Endothelial cell of umbilical vein (primary cell): ENCODE results near the gene C19orf73. TPM values are rescaled to one million over a fixed set of nuclear protein-coding genes. Genes with fewer than 3 reads are reported as not detected.

Experiments
- BruUV-seq: library from RNA; stranded (reverse); fragments of 400-500 nt; replicated peaks from 2 replicates; lab custom pipeline; 2021; lab: Mats Ljungman, UMichigan
- CTCF ChIA-PET: fragments of 300-600, 350-600 bp; sonication (Branson Sonifier 250); formaldehyde crosslinking; loops from one replicate; lab custom pipeline; 2021; ENCODE audit warnings: antibody characterized with exemption, inconsistent platforms; lab: Charles Lee
- POLR2A ChIA-PET: fragments of 300-600, 350-600 bp; sonication (Branson Sonifier 250); formaldehyde crosslinking; loops from one replicate; lab custom pipeline; 2021; ENCODE audit warnings: antibody characterized with exemption, inconsistent platforms; lab: Charles Lee
- DNase-seq: peaks from one replicate; pipeline ENCODE4 v3.0.0-alpha.2; 2011; ENCODE audit warnings: low read depth, low spot score
- FAIRE-seq: peaks from 2 replicates; lab custom pipeline; 2011; peaks lifted over from hg19 to GRCh38; lab: Jason Lieb, UNC
- H2AFZ ChIP-seq: 2 replicates; pipeline ENCODE4 v1.6.0; 2012; ENCODE audit warnings: low read depth, low read length, control low read depth, inconsistent platforms
- H3K27ac ChIP-seq: 2 replicates; pipeline ENCODE4 v1.5.1; 2011; ENCODE audit warnings: low read depth, mild to moderate bottlenecking, control low read depth, low read length, moderate library complexity; ENCODE audit not compliant: insufficient read depth
- H3K27me3 ChIP-seq, 2 experiments: 2 replicates each; pipeline versions ENCODE4 v1.6.0 to v1.6.1; 2011; ENCODE audit warnings: low read length in 2 of 2, mixed read lengths in 1 of 2; ENCODE audit not compliant: control insufficient read depth in 2 of 2, insufficient read depth in 2 of 2
- H3K36me3 ChIP-seq, 2 experiments: 2 replicates in 1 of 2; 3 replicates in 1 of 2; pipeline ENCODE4 v1.5.1; 2011; ENCODE audit warnings: low read length in 2 of 2, mild to moderate bottlenecking in 1 of 2, moderate library complexity in 1 of 2; ENCODE audit not compliant: control insufficient read depth in 2 of 2, insufficient read depth in 2 of 2; ENCODE audit errors: extremely low read depth in 1 of 2
- H3K4me1 ChIP-seq: 3 replicates; pipeline ENCODE4 v1.5.1; 2011; ENCODE audit warnings: mild to moderate bottlenecking, low read length; ENCODE audit not compliant: control insufficient read depth, insufficient read depth; ENCODE audit errors: extremely low read depth
- H3K4me2 ChIP-seq: 2 replicates; pipeline ENCODE4 v1.6.1; 2011; ENCODE audit warnings: low read length, control low read depth, mixed read lengths; ENCODE audit not compliant: insufficient read depth
- H3K4me3 ChIP-seq, 3 experiments: fragments of 200-600 bp in 1 of 3; sonication (generic), shearing (Covaris generic) in 1 of 3; replicated peaks in 1 of 3; 2 replicates each; pipeline ENCODE4 v1.5.1; 2011 to 2016; ENCODE audit warnings: control low read depth in 3 of 3, low read length in 3 of 3, mild to moderate bottlenecking in 2 of 3, inconsistent platforms in 1 of 3, low read depth in 1 of 3, moderate library complexity in 1 of 3; ENCODE audit not compliant: insufficient read depth in 1 of 3
- H3K79me2 ChIP-seq: 2 replicates; pipeline ENCODE4 v1.6.0; 2012; ENCODE audit warnings: low read length, inconsistent platforms; ENCODE audit not compliant: control insufficient read depth, insufficient read depth
- H3K9ac ChIP-seq: replicated peaks from 2 replicates; pipeline ENCODE3; 2011; ENCODE audit warnings: low read length, control low read depth; ENCODE audit not compliant: insufficient read depth; ENCODE audit errors: extremely low read depth
- H3K9me1 ChIP-seq: replicated peaks from 3 replicates; pipeline ENCODE4 v1.6.0; 2011; ENCODE audit warnings: mild to moderate bottlenecking, low read length; ENCODE audit not compliant: control insufficient read depth, insufficient read depth; ENCODE audit errors: extremely low read depth
- H3K9me3 ChIP-seq: replicated peaks from 2 replicates; pipeline ENCODE4 v1.5.1; 2012; ENCODE audit warnings: low read length, inconsistent platforms; ENCODE audit not compliant: control insufficient read depth, insufficient read depth
- H4K20me1 ChIP-seq: replicated peaks from 2 replicates; pipeline ENCODE3; 2011; ENCODE audit warnings: mild to moderate bottlenecking, low read length; ENCODE audit not compliant: control insufficient read depth, insufficient read depth; ENCODE audit errors: extremely low read depth
- CTCF ChIP-seq, 2 donors: IDR thresholded peaks; 1 replicate in 1 of 2; 2 replicates in 1 of 2; pipeline ENCODE4 v1.5.1; 2011; ENCODE audit warnings: low read length in 2 of 2, mild to moderate bottlenecking in 2 of 2, moderate library complexity in 2 of 2, control low read depth in 1 of 2, inconsistent platforms in 1 of 2, low read depth in 1 of 2; ENCODE audit not compliant: insufficient read depth in 1 of 2; ENCODE audit errors: extremely low read depth in 1 of 2
- EZH2 ChIP-seq: IDR thresholded peaks from 2 replicates; pipeline ENCODE4 v1.6.1; 2012; ENCODE audit warnings: borderline replicate concordance, low read depth, mild to moderate bottlenecking, moderate library complexity, low read length, inconsistent platforms; ENCODE audit not compliant: severe bottlenecking
- FOS ChIP-seq: IDR thresholded peaks from 2 replicates; pipeline ENCODE4 v1.6.1; 2011; ENCODE audit warnings: mild to moderate bottlenecking, low read length, moderate library complexity, borderline replicate concordance; ENCODE audit not compliant: insufficient read depth
- GATA2 ChIP-seq: IDR thresholded peaks from 2 replicates; pipeline ENCODE4 v1.7.0; 2011; ENCODE audit warnings: low read depth, mild to moderate bottlenecking, moderate library complexity, mixed read lengths, low read length; ENCODE audit not compliant: insufficient read length, insufficient read depth
- JUN ChIP-seq: IDR thresholded peaks from 2 replicates; pipeline ENCODE4 v1.6.1; 2011; ENCODE audit warnings: borderline replicate concordance, low read depth; ENCODE audit not compliant: insufficient read length, insufficient read depth
- MAX ChIP-seq: IDR thresholded peaks from 2 replicates; pipeline ENCODE4 v1.6.1; 2011; ENCODE audit not compliant: insufficient read depth, insufficient read length
- MYC ChIP-seq: IDR thresholded peaks from one replicate; pipeline ENCODE4 v1.6.1; 2011; ENCODE audit warnings: mild to moderate bottlenecking, low read depth, low read length
- POLR2A ChIP-seq: IDR thresholded peaks from 2 replicates; pipeline ENCODE4 v1.6.1; 2012; ENCODE audit warnings: low read depth, mild to moderate bottlenecking, control low read depth, low read length
- POLR2AphosphoS5 ChIP-seq: IDR thresholded peaks from 2 replicates; pipeline ENCODE4 v1.6.1; 2012; ENCODE audit warnings: low read depth, mild to moderate bottlenecking, control low read depth, low read length, moderate library complexity; ENCODE audit not compliant: insufficient read depth
- dilution Hi-C: fragments of 300-500 bp; cut with MboI; formaldehyde crosslinking; loops from one replicate; pipeline ENCODE4 v1.15.0; 2019; ENCODE audit warnings: low sequenced_read_pairs; ENCODE audit not compliant: extremely low pct_ligation_motif_present
- intact Hi-C: fragments of 100-400 bp; cut with micrococcal nuclease; formaldehyde crosslinking; loops from one replicate; pipeline ENCODE4 v1.10.0; 2022
- polyA plus RNA-seq, 4 experiments: library from polyadenylated mRNA; depleted of rRNA in 3 of 4; stranded (reverse) in 3 of 4; unstranded in 1 of 4; fragments of >200 nt; gene quantifications; 2 replicates each; pipeline versions ENCODE4 v1.2.1 to v1.2.3, GENCODE V29; 2011 to 2012; ENCODE audit warnings: missing spikeins in 1 of 4
- total RNA-seq: library from RNA; stranded (reverse); gene quantifications from 2 replicates; pipeline ENCODE4 v1.2.3, GENCODE V29; 2021

Gene C19orf73
- total and polyA plus RNA-seq, 2 donors (not counting 3 experiments of a cell fraction or from before 2014, with no cell fraction given): 1.8 TPM; not detected in 1

GRCh38 chr19:49094505-49095482 is 24.1 kb downstream of the C19orf73 start:
- intact Hi-C loops: no loop called here
- H3K4me1 ChIP-seq: no peaks in the 10 kb centered on the region
- peaks cover 48% of the 10 kb centered on the region for H3K79me2 ChIP-seq
- H3K36me3 ChIP-seq: peaks cover 35 to 50% of the 10 kb centered on the region in 2 experiments
- FAIRE-seq (no peak), DNase-seq (no peak)
- H3K4me3 ChIP-seq: no peak overlapping the region
- H2AFZ ChIP-seq: no peak overlapping the region
- H3K9me3 ChIP-seq: no peaks in the 10 kb centered on the region
- no peaks in the 10 kb centered on the region for H3K27me3 ChIP-seq
- ChIA-PET CTCF (interaction anchor here (0.6 to 6.9 kb wide), 7 partner anchors 11 to 114 kb away, joined by 3 to 164 read pairs (median 3); partner anchors contain the start of genes GYS1 and RUVBL2), POLR2A (interaction anchor here (0.6 kb wide), 1 partner anchor 51 kb away, joined by 4 read pairs; no protein-coding TSS in a partner anchor)
- no peak for TF ChIP-seq JUN
- TF ChIP-seq POLR2A: no peak
- no peak for TF ChIP-seq FOS
- TF ChIP-seq MAX: no peak
- TF ChIP-seq CTCF (IDR thresholded peaks at IDR 0.05; ENCODE audit: extremely low read depth in 1 of 2, insufficient read depth in 1 of 2, low read depth in 1 of 2, low read length in 2 of 2): no peak
- no peak for TF ChIP-seq GATA2
- no peak for TF ChIP-seq EZH2
- TF ChIP-seq POLR2AphosphoS5: no peak
- no peak for TF ChIP-seq MYC
- dilution Hi-C loops: no loop called here
- no peak overlapping the region for H3K9ac ChIP-seq
- BruUV-seq: no TSS peak
- H3K9me1 ChIP-seq: no peaks in the 10 kb centered on the region
- no peak overlapping the region for H3K4me2 ChIP-seq
- no peak overlapping the region for H3K27ac ChIP-seq
- H4K20me1 ChIP-seq: peaks cover 3% of the 10 kb centered on the region
